Measurements from ENCODE around the gene NAV2.

Gene NAV2

DNA sequence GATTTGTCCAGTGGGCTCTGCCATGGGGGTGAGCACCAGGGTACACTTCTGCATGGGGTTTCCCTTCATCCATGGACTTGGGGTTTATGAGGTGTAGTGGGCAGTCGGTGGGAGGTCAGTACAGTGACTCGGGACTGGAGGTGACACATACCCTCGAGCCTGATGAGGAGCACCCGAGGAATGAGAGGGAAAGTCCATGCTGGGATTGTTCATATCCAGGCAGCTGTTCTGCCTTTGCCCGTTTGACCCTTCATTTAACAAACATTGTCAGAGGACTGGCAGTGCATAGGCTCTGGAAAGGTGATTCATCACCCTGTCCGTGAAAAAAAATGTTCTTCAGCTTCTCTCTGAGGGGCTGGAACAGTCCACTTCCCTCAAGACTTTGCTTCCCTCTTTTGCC lies 2.7 kb downstream of the NAV2 start:
- DNase-seq, result peak; percentile 90

- no peak for DNase-seq
Measured at GRCh38 chr11:19718051-19718450, 5.4 kb downstream of the NAV2 start.

- DNase-seq, result no peak
Measured at GRCh38 chr11:19718951-19719350, 6.3 kb downstream of the NAV2 start.

DNA sequence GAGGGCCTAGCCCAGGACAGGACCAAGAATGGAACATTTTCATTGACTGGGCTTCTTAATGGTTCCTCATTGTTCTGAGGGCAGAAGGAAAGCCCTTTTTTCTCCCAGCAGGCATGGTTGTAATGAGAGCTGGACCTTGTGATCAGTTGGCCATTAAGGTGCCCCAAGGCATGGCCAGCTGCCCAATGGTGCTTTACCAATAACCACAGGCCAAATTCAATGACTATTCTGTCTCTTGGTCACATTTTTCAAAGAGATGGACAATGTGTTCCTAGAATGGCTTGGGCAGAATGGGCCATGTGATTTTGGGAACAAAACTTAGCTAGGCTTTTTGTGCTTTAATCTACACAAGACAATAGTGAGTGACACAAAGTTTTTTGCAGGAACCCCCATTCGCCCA lies 7.3 kb downstream of the NAV2 start:
- DNase-seq, result no peak

DNA sequence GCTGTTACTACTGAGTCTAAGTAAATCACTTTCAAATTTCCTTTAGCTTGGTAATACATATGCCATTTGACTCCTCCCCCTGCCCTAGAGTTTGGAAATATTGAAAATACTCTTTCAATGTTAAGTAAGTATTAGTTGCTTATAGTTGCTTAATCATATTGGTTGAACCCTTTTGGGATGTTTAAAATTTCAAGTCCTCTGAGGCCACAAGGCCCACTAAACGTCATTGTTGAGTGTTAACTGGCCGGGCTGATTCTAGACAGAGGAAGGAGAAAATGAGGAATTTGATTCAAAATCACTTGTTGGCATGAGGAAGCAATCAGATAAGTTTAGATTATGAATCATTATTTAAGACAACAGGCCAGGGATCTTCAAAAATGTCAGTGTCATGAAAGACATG lies 8.5 kb downstream of the NAV2 start:
- DNase-seq, result no peak

- DNase-seq, result no peak
Measured at GRCh38 chr11:19722702-19723101, 10.1 kb downstream of the NAV2 start.

GRCh38 chr11:19723572-19724342 lies 11.1 kb downstream of the NAV2 start:
- DNase-seq, result peak; percentile 22

- DNase-seq, result no peak
Measured at GRCh38 chr11:19724765-19725164, 12.1 kb downstream of the NAV2 start.

- no peak for DNase-seq
Measured at GRCh38 chr11:19725379-19726079, 12.9 kb downstream of the NAV2 start.

DNA sequence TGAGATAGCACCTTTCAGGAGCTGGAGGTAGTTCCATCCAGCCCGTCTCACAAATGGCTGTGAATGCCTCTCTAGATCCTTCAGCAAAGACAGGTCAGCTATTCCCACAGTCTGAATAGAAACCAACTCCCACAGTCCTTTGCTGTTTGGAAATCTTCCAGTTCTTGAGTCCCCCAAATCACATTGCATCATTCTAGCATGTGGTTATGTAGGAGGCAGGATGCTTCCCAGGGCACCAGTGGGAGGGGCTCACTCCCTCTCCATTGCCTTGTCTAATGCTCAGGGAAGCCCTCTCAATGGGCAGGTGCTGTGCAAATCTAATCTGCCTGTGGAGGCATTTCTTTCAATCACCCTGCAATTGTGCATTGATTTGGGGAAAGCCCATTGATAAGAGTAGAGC lies 14.6 kb downstream of the NAV2 start:
- DNase-seq, result peak; percentile 38

GRCh38 chr11:19728436-19728835 lies 15.8 kb downstream of the NAV2 start:
- DNase-seq, result peak; percentile 63

GRCh38 chr11:19729141-19729540 lies 16.5 kb downstream of the NAV2 start:
- no peak for DNase-seq

DNA sequence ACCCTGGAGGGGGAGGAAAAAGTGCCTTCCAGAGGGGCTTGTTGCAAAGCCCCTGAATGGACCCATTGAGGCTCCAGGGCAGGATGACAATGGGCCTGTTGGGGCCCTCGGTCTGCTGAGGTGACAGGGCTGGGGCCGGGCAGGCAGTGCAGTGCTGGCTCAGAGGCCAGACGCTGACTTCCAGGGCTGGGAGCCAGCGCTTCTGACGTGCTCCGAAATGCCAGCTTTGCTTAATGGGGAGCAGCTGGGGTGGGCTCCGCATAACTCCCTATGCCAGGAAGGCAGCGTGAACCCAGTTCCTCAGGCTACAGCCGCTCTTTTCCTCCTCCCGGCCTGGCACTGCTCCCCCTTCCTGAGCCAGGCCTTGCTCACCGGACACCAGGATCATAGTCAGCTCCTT lies 17.7 kb downstream of the NAV2 start:
- no peak for DNase-seq

- peak; percentile 20 for DNase-seq
Measured at GRCh38 chr11:19734171-19734570, 21.5 kb downstream of the NAV2 start.

DNA sequence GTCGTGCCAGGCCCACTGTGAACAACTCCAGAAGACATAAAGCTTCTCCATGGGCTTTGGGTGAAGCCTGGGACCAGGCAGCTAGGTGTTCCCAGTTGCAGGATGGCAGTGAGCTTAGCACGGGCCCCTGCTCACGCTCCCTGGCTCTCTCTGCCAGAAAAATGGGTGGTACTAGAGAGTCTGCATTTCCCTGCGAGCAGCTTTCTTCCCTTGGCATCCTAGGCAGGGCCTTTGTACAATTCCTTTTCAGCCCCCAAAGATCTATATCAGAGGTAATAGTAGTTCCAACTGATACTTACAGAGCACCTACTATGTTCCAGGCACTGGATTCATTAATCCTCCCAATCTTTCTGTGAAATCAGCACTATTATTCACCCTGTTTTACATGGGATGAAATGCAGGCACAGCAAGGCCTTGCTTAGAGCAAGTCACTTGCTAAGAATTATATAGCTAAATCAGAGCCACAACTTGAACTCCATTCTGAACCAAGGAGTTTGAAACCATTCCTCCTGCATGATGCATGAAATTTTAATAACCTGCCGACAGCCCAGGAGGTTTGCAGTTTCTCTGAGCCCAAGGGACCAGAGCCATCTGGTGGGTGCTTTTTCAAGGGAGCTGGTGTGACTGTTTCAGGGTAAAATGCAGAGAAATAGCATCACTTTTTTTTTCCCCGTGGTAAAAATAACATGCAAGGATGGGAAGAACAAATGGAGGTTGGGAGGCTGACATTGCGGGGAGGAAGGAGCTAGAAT lies 22.7 kb downstream of the NAV2 start:
- DNase-seq, result peak; percentile 71

DNA sequence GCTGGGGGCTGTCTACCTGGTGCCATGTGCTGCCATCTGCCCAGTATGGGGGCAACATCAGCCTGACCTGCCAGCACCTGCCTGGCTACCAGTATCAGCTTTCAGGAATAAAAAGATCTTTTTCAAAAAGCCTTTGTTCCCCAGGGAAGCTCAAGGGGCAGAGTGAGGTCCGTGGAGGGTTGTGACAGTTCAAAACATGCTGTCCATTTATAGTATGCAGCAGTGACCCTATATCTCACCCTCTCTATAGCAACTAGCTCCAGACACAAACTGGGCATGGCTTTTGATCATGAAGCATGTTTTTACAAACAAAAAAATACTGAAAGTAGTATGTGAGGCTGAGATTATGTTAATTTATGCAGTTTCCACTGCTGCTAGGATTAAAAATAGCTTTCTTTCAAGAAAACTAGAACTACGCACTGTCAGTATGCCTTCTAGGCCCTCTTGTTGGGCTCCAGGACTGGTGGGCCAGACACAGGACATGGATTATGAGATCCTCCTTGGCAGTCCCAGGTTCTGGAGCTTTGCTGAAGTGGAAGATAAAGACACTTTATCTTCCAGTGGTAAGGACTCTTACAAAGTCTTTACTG lies 23.4 kb downstream of the NAV2 start:
- DNase-seq, result no peak

- no peak for DNase-seq
Measured at GRCh38 chr11:19736831-19737230, 24.2 kb downstream of the NAV2 start.

DNA sequence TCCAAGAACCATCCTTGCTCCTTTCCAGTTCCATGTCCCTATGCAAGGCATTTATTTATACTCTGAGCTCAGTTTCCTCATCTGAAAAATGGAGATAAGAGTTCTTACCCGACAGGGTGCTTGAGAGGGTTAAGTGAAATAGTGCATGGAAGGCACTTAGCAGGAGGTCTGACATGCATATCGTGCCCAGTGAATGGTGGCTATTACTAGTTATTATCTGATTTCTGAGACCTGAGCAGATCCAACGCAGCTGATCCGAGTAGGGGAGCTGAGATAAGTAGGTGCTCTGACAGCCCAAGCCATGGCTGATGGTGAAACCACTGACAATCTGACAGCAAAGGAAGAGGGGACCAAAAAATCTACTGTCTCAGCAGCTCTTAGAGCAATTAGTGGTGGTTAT lies 24.9 kb downstream of the NAV2 start:
- no peak for DNase-seq

DNA sequence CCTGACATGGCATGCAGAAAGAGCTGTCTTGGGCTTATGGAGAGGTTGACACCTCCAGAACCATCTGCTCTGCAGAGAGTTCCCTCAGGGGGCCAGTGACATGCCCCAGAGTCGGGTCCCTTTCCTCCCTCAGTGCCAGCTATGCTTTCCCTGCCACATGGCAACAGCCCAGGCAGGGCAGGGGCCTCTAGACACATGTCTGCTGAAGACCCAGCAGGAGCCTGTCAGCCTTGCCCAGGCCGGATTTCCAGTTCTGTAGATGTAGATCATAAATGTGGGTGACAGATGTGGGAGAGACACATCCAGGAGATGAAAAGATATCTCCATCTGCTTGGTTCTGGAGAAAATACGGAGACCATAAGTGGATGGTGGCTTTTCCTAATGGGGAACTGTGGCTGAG lies 25.5 kb downstream of the NAV2 start:
- DNase-seq, result no peak

DNA sequence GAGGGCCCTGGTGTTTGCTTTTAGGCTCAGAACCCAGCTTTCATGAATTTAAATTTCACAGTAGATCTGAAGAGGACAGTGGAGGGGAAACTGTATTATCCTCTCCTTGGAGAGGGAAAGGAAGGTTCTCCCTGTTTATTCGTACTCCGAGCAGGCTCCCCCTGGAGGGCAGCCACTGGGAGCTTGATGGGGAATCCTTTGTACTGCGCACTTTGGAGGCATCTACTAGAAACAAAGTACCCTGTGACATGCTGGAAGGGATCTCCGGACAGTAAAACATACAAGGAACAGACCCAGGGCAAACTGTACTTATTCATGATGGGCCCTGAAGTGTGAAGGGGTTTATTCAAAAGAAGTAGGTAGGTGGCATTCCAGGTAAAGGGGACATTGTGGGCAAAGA lies 27.2 kb downstream of the NAV2 start:
- DNase-seq, result no peak

GRCh38 chr11:19740586-19740985 lies 27.9 kb downstream of the NAV2 start:
- DNase-seq, result no peak

DNA sequence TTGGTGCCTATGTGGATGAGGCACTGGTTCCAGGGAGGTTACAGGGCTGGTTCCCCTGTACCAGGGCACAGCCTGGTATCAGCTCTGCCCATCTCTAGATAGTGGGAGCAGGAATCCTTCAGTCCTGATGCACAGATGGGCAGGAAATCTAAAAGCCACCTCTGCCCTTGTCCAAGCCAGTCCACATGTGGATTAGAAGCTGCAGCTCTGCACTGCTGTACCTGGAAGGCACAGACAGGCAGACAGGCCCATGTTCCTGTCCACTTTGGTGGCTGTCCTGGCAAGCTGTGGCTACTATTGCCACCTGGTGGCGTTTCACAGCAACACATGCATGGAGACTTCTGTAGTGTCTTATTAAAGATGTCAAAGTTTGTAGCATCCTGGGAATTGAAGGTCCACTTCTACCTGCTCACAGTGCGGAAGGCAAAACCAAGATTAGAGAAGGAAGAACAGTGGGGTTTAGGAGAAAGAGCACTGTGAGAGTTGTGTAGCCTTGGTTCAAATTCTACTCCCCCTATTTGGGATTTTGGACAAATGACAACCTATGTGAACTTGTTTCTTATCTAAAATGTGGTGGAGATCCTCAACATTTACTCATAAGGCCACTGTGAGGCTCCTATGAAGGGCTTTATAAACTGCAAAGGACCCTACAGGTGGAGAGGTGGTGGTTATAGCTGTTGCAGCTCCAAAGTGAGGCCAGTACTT lies 30.1 kb downstream of the NAV2 start:
- peak; percentile 73 for DNase-seq

DNA sequence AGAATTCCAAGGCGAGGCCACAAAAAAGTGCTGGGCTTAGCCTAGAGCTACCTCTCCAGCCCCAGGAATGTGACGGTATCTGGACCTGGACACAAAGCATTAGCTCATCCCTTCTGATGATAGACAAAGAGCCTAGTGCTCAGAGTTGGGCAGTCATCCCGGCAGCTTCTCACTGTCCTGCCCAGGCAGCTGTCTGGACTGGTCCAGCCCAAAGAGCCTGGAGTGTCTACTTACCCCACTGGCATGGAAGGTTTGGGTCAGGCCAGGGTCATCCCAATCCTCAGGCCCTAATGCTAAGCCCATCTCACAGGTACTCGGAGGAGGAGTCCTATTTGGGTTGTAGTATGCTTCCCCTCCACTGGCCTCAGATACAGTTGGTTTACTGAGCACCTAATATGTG lies 31.0 kb downstream of the NAV2 start:
- no peak for DNase-seq

Data from fibroblast of skin of back (primary cell).